Parietal lobe (tissue), 1 donor: ENCODE results near the gene RNF38. TPM values are rescaled to one million over a fixed set of nuclear protein-coding genes. Genes with fewer than 3 reads are reported as not detected.

Source experiments
- total RNA-seq: library from RNA; depleted of rRNA; stranded (reverse); fragments of >200 nt; gene quantifications from one replicate; pipeline ENCODE4 v1.2.3, GENCODE V29; 2014

The RNF38 gene
- total RNA-seq, result 76.1 TPM

GRCh38 chr9:36399980-36400331, at the start of gene RNF38:
TSS of gene RNF38 (minus strand) at chr9:36400269. CDS start at chr9:36400108, 161 bp downstream.

Other genes starting within 250 kb of the RNF38 start
- not detected for gene CCIN, start 230.9 kb downstream of the RNF38 start, total RNA-seq
- gene CLTA, start 209.3 kb downstream of the RNF38 start, total RNA-seq, result 115 TPM
- gene GNE, start 141.8 kb downstream of the RNF38 start, total RNA-seq, result 42.6 TPM
- 5.0 TPM for gene MELK, start 172.6 kb upstream of the RNF38 start, total RNA-seq